ENCODE data around the gene SNCAIP. TPM values are rescaled to one million over a fixed set of nuclear protein-coding genes. Genes with fewer than 3 reads are reported as not detected.

Gene SNCAIP
- total RNA-seq, 1 experiment from 2014 or later: not detected

GRCh38 chr5:122316656-122317055 is 4.6 kb downstream of the SNCAIP start:
- no peak for ATAC-seq
- Histone ChIP-seq H3K4me3 (ENCODE audit: low read depth in 2 of 2, low read length in 2 of 2) (no peak overlapping the region), H3K27me3 (ENCODE audit: control insufficient read depth, insufficient read depth, low read length) (peaks cover 28% of the 10 kb centered on the region), H3K9me3 (ENCODE audit: control insufficient read depth, insufficient read depth, low read depth, low read length) (no peaks in the 10 kb centered on the region), H3K4me1 (ENCODE audit: control insufficient read depth, insufficient read depth, low read length) (peaks cover 7% of the 10 kb centered on the region; the same call in 1 of the 2 replicates), H3K27ac (ENCODE audit: low read length) (no peak overlapping the region), H3K36me3 (ENCODE audit: control insufficient read depth, insufficient read depth, low read length) (no peaks in the 10 kb centered on the region)
- POLR2A ChIA-PET: no interaction called here
- TF ChIP-seq CTCF (IDR thresholded peaks at IDR 0.05) (no peak), TCF7L2 (IDR thresholded peaks at IDR 0.05; ENCODE audit: low read depth, low read length) (no peak), REST (IDR thresholded peaks at IDR 0.05; ENCODE audit: insufficient read depth in 1 of 2, low read depth in 2 of 2, low read length in 1 of 2) (no peak)
- DNase-seq (ENCODE audit: low read depth, low spot score): no peak
- no TSS peak for BruUV-seq (replicated peaks)
- in situ Hi-C loops (cut with HindIII; ENCODE audit: low pct_unique_long_range_greater_than_20kb, low sequenced_read_pairs): no loop called here
- intact Hi-C loops (cut with micrococcal nuclease; ENCODE audit: unreplicated experiment): no loop called here
- CTCF ChIA-PET: no interaction called here

GRCh38 chr5:122319897-122320296 is 7.9 kb downstream of the SNCAIP start:
- no peaks in the 10 kb centered on the region for H3K4me1 ChIP-seq (ENCODE audit: control insufficient read depth, insufficient read depth, low read length)
- CTCF ChIA-PET: no interaction called here
- no peaks in the 10 kb centered on the region for H3K9me3 ChIP-seq (ENCODE audit: control insufficient read depth, insufficient read depth, low read depth, low read length)
- H3K4me3 ChIP-seq (ENCODE audit: low read depth in 2 of 2, low read length in 2 of 2): no peak overlapping the region
- no peak for ATAC-seq
- TF ChIP-seq TCF7L2 (IDR thresholded peaks at IDR 0.05; ENCODE audit: low read depth, low read length) (no peak), CTCF (IDR thresholded peaks at IDR 0.05) (no peak), POLR2AphosphoS5 (IDR thresholded peaks at IDR 0.05; ENCODE audit: low read depth, low read length) (no peak), SIN3A (IDR thresholded peaks at IDR 0.05; ENCODE audit: borderline replicate concordance, insufficient read depth, low read depth, low read length) (no peak), REST (IDR thresholded peaks at IDR 0.05; ENCODE audit: insufficient read depth in 1 of 2, low read depth in 2 of 2, low read length in 1 of 2) (no peak)
- POLR2A ChIA-PET: no interaction called here
- peaks cover 13% of the 10 kb centered on the region for H3K27me3 ChIP-seq (ENCODE audit: control insufficient read depth, insufficient read depth, low read length)
- in situ Hi-C loops (cut with HindIII; ENCODE audit: low pct_unique_long_range_greater_than_20kb, low sequenced_read_pairs): no loop called here
- DNase-seq (ENCODE audit: low read depth, low spot score): no peak
- BruUV-seq (replicated peaks): no TSS peak
- intact Hi-C loops (cut with micrococcal nuclease; ENCODE audit: unreplicated experiment): no loop called here
- H3K27ac ChIP-seq (ENCODE audit: low read length): no peak overlapping the region
- no peaks in the 10 kb centered on the region for H3K36me3 ChIP-seq (ENCODE audit: control insufficient read depth, insufficient read depth, low read length)
